Vagina (tissue), 2 donors: ENCODE data around the gene RASSF10. TPM values are rescaled to one million over a fixed set of nuclear protein-coding genes. Genes with fewer than 3 reads are reported as not detected.

ENCODE experiments used
- DNase-seq, 2 donors: peaks; one replicate each; pipeline ENCODE4 v3.0.0-alpha.2; 2017; ENCODE audit errors: extremely low spot score in 2 of 2
- H3K27ac ChIP-seq: fragments of 200-600 bp; sonication (generic); one replicate; pipeline ENCODE4 v1.5.1; 2019
- H3K27me3 ChIP-seq: fragments of 200-600 bp; sonication (generic); one replicate; pipeline ENCODE4 v1.5.1; 2019
- H3K36me3 ChIP-seq, 2 donors: fragments of 200-600 bp; sonication (generic); one replicate each; pipeline ENCODE4 v1.5.1; 2017 to 2019
- H3K4me1 ChIP-seq: fragments of 200-600 bp; sonication (generic); one replicate; pipeline ENCODE4 v1.5.1; 2019
- H3K4me3 ChIP-seq, 2 donors: fragments of 200-600 bp; sonication (generic); 1 replicate in 1 of 2; 2 replicates in 1 of 2; pipeline ENCODE4 v1.5.1; 2016 to 2019
- H3K9me3 ChIP-seq: fragments of 200-600 bp; sonication (generic); one replicate; pipeline ENCODE4 v1.5.1; 2019
- POLR2A ChIP-seq, 2 donors: fragments of 450-650 bp; IDR thresholded peaks; one replicate each; pipeline ENCODE4 v1.6.1; 2017; ENCODE audit warnings: antibody characterized with exemption in 2 of 2, mild to moderate bottlenecking in 2 of 2, moderate library complexity in 2 of 2
- POLR2AphosphoS5 ChIP-seq, 2 donors: sonication (generic); formaldehyde crosslinking; IDR thresholded peaks; one replicate each; pipeline ENCODE4 v1.9.0; 2017; ENCODE audit warnings: antibody characterized with exemption in 2 of 2, mild to moderate bottlenecking in 2 of 2, low read depth in 1 of 2; ENCODE audit not compliant: insufficient read depth in 1 of 2
- intact Hi-C: fragments of 100-400 bp; cut with DNase I; formaldehyde crosslinking; loops from one replicate; pipeline ENCODE4 v1.15.1; 2023
- total RNA-seq: library from RNA; depleted of rRNA; stranded (reverse); fragments of >200 nt; gene quantifications from one replicate; pipeline ENCODE4 v1.2.3, GENCODE V29; 2016
- TF ChIP-seq, protein P1 (sequence below), 3 experiments: fragments of 450-650 bp in 2 of 3; fragments of 200-600 bp in 1 of 3; sonication (generic) in 1 of 3; IDR thresholded peaks; one replicate each; pipeline ENCODE4 v1.5.1; 2017 to 2019; ENCODE audit warnings: antibody characterized with exemption in 3 of 3, mild to moderate bottlenecking in 2 of 3, moderate library complexity in 2 of 3

Gene RASSF10
- total RNA-seq, 1 donor from 2014 or later = 3.7 TPM

DNA sequence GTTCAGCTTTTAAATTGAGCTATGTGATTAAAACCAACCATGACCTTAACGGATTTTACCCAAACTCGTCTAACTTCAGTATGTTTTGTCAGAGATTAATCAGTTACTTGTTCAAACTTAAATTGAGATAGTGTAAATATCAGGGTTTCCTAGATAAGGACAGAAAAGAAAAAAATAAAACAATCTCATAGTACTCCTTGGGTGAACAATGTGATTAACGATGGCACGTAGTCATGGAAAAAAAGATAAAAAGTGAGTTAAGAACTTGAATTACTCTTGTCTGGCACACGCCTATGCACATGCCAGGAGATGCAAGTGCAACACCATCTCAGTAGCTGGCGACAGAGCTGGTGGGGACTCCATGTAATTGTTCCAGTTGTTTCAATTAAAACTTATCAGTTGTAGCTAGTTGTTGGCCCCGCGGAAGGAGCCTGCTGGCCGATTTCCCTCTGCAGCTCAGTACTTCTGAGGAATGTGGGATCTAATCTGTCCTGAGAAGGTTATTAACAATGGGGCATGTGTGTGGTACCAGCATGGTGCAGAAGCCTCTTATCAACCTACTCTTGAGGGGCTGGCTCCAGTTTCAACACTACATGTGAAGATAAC, 3.0 kb downstream of the RASSF10 start:
- TF ChIP-seq POLR2AphosphoS5 (IDR thresholded peaks at IDR 0.05; ENCODE audit: insufficient read depth in 1 of 2, low read depth in 1 of 2) = no peak
- TF ChIP-seq, protein P1, sequence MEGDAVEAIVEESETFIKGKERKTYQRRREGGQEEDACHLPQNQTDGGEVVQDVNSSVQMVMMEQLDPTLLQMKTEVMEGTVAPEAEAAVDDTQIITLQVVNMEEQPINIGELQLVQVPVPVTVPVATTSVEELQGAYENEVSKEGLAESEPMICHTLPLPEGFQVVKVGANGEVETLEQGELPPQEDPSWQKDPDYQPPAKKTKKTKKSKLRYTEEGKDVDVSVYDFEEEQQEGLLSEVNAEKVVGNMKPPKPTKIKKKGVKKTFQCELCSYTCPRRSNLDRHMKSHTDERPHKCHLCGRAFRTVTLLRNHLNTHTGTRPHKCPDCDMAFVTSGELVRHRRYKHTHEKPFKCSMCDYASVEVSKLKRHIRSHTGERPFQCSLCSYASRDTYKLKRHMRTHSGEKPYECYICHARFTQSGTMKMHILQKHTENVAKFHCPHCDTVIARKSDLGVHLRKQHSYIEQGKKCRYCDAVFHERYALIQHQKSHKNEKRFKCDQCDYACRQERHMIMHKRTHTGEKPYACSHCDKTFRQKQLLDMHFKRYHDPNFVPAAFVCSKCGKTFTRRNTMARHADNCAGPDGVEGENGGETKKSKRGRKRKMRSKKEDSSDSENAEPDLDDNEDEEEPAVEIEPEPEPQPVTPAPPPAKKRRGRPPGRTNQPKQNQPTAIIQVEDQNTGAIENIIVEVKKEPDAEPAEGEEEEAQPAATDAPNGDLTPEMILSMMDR (IDR thresholded peaks at IDR 0.05) = no peak
- Histone ChIP-seq H3K4me1 (peaks cover 22% of the 10 kb centered on the region), H3K36me3 (no peaks in the 10 kb centered on the region), H3K9me3 (no peaks in the 10 kb centered on the region), H3K4me3 (no peak overlapping the region), H3K27me3 (peaks cover 10% of the 10 kb centered on the region), H3K27ac (no peak overlapping the region)
- intact Hi-C loops = no loop called here
- DNase-seq = no peak

DNA sequence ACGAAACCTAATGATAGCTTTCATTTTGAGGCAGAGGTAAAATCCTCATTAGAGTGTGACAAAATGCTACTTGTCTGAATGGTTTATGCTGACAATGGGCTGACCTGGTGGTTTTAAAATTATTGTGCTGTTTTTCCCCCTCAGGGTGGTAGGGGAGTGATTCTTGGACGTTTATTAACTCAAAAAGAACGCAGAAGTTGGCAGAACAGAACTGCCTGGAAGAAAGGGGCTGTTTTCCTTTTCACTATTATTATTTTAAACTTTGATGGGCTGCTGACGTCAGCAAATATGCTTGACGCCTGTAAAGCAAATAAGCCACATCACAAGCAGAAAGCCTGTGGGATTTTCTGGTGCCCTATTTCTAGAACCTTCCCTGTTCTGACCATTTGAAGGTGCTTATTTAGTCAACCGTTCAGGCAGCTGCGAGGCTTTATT, 4.0 kb downstream of the RASSF10 start:
- H3K27ac ChIP-seq = no peak overlapping the region
- TF ChIP-seq POLR2A (IDR thresholded peaks at IDR 0.05) (no peak), POLR2AphosphoS5 (IDR thresholded peaks at IDR 0.05; ENCODE audit: insufficient read depth in 1 of 2, low read depth in 1 of 2) (no peak)
- TF ChIP-seq, protein P1 (IDR thresholded peaks at IDR 0.05) = no peak
- peaks cover 22% of the 10 kb centered on the region for H3K4me1 ChIP-seq

DNA sequence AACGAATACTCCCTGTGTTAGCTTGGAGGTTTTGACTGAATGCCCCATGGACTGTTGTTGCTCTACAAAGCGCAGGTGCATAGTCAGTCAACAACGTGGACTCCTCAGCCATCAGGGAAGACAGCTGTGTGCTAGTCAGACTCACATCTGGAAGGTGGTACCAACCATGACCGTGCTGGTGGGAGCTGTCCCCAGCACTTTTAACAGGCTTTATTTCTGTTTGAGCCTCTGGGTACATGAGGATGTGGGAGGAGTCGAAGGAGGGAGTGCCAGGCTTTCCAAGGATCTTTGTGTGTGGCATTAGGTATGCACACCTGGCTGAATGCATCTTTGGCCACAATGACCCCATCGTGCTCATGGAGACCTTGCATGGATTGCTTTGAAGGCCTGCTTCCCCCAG, 6.6 kb downstream of the RASSF10 start:
- Histone ChIP-seq H3K9me3 (no peaks in the 10 kb centered on the region), H3K27me3 (no peaks in the 10 kb centered on the region), H3K4me3 (no peak overlapping the region), H3K27ac (no peak overlapping the region), H3K36me3 (no peaks in the 10 kb centered on the region), H3K4me1 (peaks cover under 1% of the 10 kb centered on the region)
- intact Hi-C loops = no loop called here
- TF ChIP-seq POLR2A (IDR thresholded peaks at IDR 0.05) (no peak), POLR2AphosphoS5 (IDR thresholded peaks at IDR 0.05; ENCODE audit: insufficient read depth in 1 of 2, low read depth in 1 of 2) (no peak)
- TF ChIP-seq, protein P1 (IDR thresholded peaks at IDR 0.05) = no peak
- no peak for DNase-seq

More for the DNA sequence above, 4.0 kb downstream of the RASSF10 start:
- no peaks in the 10 kb centered on the region for H3K36me3 ChIP-seq
- H3K27me3 ChIP-seq = peaks cover 10% of the 10 kb centered on the region
- DNase-seq = no peak
- intact Hi-C loops = no loop called here
- no peaks in the 10 kb centered on the region for H3K9me3 ChIP-seq
- H3K4me3 ChIP-seq = no peak overlapping the region

DNA sequence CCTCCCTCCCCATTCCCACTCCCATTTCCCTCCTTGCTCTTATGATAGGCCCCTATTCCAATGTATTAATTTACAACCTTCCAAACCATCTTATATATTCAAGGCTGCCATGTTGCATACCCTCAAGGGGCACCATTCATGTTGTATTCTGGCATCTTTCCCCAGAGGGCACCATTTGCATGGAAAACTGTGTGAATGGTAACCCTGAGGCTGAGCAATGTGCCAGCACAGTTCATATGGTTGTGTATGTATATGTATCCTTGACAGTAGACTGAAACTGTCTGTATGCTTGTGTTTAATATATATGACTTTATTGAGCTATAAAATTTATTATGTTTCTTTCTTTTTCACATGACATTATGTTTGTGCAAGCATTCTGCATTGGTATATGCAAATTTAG, 7.3 kb downstream of the RASSF10 start:
- Histone ChIP-seq H3K4me1 (no peaks in the 10 kb centered on the region), H3K4me3 (no peak overlapping the region), H3K36me3 (no peaks in the 10 kb centered on the region), H3K27me3 (no peaks in the 10 kb centered on the region), H3K27ac (no peak overlapping the region), H3K9me3 (no peaks in the 10 kb centered on the region)
- intact Hi-C loops = no loop called here
- no peak for TF ChIP-seq POLR2A (IDR thresholded peaks at IDR 0.05)
- DNase-seq = no peak

DNA sequence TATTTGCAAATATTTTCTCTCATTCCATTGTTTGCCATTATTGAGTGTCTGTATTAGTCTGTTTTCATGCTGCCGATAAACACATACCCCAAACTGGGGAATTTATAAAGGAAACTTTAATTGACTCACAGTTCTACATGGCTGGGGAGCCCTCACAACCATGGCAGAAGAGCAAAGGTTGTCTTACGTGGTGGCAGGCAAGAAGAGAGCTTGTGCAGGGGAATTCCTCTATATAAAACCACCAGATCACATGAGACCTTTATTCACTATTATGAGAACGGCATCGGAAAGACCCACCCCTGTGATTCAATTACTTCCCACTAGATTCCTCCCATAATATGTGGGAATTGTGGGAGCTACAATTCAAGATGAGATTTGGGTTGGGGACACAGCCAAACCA, 10.2 kb downstream of the RASSF10 start:
- H3K27me3 ChIP-seq = no peaks in the 10 kb centered on the region
- H3K36me3 ChIP-seq = no peaks in the 10 kb centered on the region
- TF ChIP-seq, protein P1 (IDR thresholded peaks at IDR 0.05) = no peak
- TF ChIP-seq POLR2AphosphoS5 (IDR thresholded peaks at IDR 0.05; ENCODE audit: insufficient read depth in 1 of 2, low read depth in 1 of 2) (no peak), POLR2A (IDR thresholded peaks at IDR 0.05) (no peak)
- H3K9me3 ChIP-seq = no peaks in the 10 kb centered on the region
- no peaks in the 10 kb centered on the region for H3K4me1 ChIP-seq
- intact Hi-C loops = no loop called here
- no peak for DNase-seq
- no peak overlapping the region for H3K27ac ChIP-seq
- H3K4me3 ChIP-seq = no peak overlapping the region
